ENCODE measurements around the gene GOLGB1. TPM values are rescaled to one million over a fixed set of nuclear protein-coding genes. Genes with fewer than 3 reads are reported as not detected.
A peak's percentile ranks its signal among the peaks of the same experiment; 100 is the strongest.
"Not testable (repeated sequence)": the region's sequence is repeated elsewhere in the genome, so short reads cannot be mapped to it uniquely, and the experiment has no call there.

The GOLGB1 gene
- polyA plus RNA-seq, 5 donors: 56.3 to 75.4 (median 71.1) TPM

- DNase-seq: no peak
Measured at GRCh38 chr3:121750087-121750415, 510 bp upstream of the GOLGB1 start.

GRCh38 chr3:121748680-121749275, 763 bp downstream of the GOLGB1 start:
- no peak for DNase-seq

GRCh38 chr3:121747976-121748375, 1.6 kb downstream of the GOLGB1 start:
- no peak for DNase-seq

GRCh38 chr3:121743106-121743505, 6.4 kb downstream of the GOLGB1 start:
- DNase-seq: not testable (repeated sequence)

GRCh38 chr3:121740896-121741295, 8.6 kb downstream of the GOLGB1 start:
- no peak for DNase-seq

- DNase-seq: no peak
Measured at GRCh38 chr3:121739902-121740301, 9.6 kb downstream of the GOLGB1 start.

GRCh38 chr3:121737644-121738043, 11.9 kb downstream of the GOLGB1 start:
- no peak for DNase-seq

- DNase-seq: no peak
Measured at GRCh38 chr3:121736112-121736511, 13.4 kb downstream of the GOLGB1 start.

GRCh38 chr3:121735047-121735696, 14.4 kb downstream of the GOLGB1 start:
- no peak for DNase-seq

- no peak for DNase-seq
Measured at GRCh38 chr3:121730940-121731687, 18.4 kb downstream of the GOLGB1 start.

- DNase-seq: no peak
Measured at GRCh38 chr3:121724130-121724529, 25.4 kb downstream of the GOLGB1 start.

GRCh38 chr3:121723485-121723884, 26.1 kb downstream of the GOLGB1 start:
- DNase-seq: no peak

- no peak for DNase-seq
Measured at GRCh38 chr3:121722411-121722810, 27.1 kb downstream of the GOLGB1 start.

GRCh38 chr3:121720163-121720562, 29.4 kb downstream of the GOLGB1 start:
- DNase-seq: no peak

GRCh38 chr3:121719423-121719822, 30.1 kb downstream of the GOLGB1 start:
- no peak for DNase-seq

GRCh38 chr3:121718205-121718846, 31.2 kb downstream of the GOLGB1 start:
- no peak for DNase-seq

- DNase-seq: no peak
Measured at GRCh38 chr3:121710347-121710746, 39.2 kb downstream of the GOLGB1 start.

- no peak for DNase-seq
Measured at GRCh38 chr3:121707531-121708273, 41.8 kb downstream of the GOLGB1 start.

- no peak for DNase-seq
Measured at GRCh38 chr3:121705541-121705940, 44.0 kb downstream of the GOLGB1 start.

GRCh38 chr3:121703973-121704372, 45.6 kb downstream of the GOLGB1 start:
- DNase-seq: no peak

GRCh38 chr3:121698901-121699300, 50.6 kb downstream of the GOLGB1 start:
- DNase-seq: peak in 1 of 2 donors; percentile 20

- no peak for DNase-seq
Measured at GRCh38 chr3:121698476-121698875, 51.1 kb downstream of the GOLGB1 start.

Data from right lung (tissue), 5 donors.